Activated CD4-positive, CD25-positive, alpha-beta regulatory T cell treated with anti-CD3 and anti-CD28 coated beads, Interleukin-2, amount 50 U/mL, for 24 hours (primary cell): Measurements from ENCODE around the gene SLC6A13.
"Not testable (repeated sequence)": the region's sequence is repeated elsewhere in the genome, so short reads cannot be mapped to it uniquely, and the experiment has no call there.

Experiments used
- ATAC-seq, 2 donors: fragments of 150-1000 bp; cut with Tn5 transposase; one replicate each; pipeline ENCODE4 v1.10.0; 2021; ENCODE audit warnings: mild to moderate bottlenecking in 1 of 2, moderate library complexity in 1 of 2

The SLC6A13 gene

DNA sequence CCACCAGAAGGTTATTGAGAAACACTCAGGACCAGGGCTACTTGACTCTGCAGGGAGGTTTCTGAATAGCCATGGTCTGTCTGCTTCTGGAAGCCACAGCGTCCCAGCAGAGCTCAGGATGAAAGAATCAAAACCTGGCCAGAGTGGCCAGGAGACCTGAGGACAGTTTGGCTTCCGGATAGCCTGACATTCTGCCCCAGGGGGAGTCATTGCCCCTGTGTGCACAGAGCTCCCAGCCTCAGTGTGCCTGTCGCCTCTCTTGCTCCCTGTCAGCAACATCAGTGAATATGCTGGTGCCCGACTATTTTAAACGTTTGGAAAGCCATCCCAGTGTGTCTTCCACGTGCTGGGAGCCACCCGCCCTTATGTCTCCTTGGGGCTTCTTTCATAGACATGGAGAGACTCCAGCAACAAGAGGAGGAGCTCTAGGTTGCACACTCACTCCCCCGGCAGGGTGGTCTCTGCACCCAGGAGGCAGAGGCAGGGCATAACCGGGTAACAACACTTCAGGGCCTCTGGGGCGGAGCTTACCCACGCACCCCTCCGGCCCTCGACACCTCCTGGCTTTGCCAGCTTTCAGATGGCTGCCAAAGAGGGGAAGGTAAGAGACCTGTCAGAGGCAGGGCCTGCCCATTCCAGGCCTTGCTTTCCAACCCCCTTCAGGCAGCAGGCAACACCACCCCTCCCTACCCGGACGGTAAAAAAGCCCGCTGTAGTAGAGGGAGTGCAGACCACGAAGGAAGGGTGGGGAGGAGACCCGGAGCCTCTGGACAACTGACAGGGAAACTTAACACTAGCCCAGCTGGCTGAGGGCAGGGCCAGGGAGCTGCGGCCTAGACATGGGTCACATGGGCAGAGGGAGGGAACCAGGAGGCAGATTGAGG, 29.7 kb downstream of the SLC6A13 start:
- no peak for ATAC-seq

DNA sequence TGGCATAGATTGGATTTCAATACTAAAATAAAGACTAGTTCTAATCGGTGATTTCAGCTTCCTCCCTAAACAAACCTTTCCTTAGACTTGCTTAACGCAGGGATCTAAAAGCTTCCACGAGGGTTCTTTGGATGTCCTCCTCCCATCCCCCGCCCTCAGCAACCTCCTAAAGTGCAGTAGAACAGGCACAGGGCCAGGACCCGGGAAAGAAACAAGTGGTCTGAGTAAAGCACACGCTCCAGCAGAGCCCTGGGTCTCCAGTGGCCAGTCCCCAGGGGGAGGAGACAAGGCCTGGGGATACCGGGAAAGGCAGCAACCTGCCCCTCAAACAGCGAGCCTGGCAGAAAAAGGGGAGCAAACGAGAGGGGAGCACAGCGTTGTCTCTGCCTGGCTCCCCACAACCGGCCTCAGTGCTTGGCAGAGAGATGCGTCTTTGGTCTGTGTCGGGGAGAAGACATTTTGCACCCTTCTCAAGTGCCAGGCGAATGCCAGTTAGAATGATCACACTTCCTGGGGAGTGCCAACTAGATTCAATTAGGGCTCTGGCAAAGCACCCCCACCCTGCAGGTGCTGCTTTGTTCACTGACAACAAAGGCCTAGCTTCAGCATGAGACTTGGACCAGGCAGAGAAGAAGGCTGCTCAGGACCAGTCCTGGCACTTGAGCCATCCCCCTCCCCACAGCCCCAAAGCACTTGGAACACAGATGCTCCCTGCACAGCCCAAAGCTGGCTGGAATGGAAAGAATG, 31.5 kb downstream of the SLC6A13 start:
- no peak for ATAC-seq

GRCh38 chr12:229441-230191, 33.0 kb downstream of the SLC6A13 start:
- no peak for ATAC-seq

DNA sequence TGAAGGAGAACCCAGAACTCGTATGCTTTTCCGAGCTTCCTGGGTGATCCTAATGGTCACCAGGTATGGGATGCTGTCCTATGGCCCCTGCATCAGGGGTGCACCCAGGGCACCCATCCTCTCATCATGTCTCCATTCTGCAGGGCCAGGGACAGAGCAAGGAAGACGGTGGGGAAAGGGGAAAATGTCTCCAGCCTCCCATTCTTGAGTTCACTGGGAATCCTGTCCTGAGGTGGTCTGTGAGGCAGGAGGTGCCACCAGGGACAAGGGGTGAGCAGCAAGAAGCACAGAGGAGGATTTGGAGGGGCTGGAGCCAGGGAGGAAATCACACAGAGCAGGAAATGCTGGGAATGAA, 33.8 kb downstream of the SLC6A13 start:
- ATAC-seq = no peak

- ATAC-seq = no peak
Measured at GRCh38 chr12:227923-228845, 34.5 kb downstream of the SLC6A13 start.

DNA sequence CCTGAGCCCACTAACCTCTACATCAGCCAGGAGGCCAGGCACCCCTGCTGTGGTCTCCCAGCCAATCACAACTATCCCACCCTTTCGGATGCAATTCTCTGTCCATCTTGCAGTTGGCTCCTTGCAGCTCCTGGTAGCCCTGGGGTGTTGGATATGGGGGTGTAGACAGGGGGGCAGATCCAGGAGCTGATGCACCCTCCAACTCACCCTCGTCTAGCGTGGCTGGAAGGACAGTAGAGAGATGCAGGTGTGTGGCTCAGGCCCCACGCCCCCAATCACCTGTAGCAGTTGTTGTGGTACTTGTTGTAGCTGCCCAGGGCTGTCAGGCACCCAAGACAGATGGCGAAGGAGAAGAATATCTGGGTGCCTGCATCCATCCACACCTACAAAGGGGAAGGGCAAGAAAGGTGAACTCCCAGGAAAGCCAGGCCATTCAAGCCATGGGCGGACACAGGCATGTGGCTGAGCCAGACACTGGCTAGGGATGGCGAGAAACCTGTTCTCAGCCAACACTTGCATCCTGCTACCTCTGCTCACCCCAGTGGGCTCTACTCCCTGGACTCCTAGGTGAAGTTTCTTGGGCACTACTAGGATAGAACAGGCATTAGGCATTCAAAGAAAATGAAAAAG, 35.2 kb downstream of the SLC6A13 start:
- no peak for ATAC-seq

DNA sequence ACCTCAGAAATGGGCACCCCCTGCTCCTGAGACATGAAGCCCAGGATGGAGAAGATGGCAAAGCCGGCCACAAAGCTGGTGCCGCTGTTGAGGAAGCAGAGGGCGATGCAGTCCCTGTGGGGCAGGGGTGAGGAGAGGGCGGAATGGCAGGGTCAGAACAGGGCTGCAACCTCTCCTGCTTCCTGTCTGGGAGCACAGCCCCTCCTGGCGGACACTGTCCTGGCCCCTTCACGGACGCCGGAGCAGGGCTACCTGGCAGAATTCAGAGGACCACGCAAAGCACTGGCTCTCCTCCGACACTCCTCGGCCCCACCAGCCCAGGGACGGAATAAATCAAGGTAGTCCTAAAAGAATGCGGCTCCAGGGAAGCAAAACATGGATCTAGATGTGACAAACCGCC, 36.2 kb downstream of the SLC6A13 start:
- ATAC-seq = no peak

DNA sequence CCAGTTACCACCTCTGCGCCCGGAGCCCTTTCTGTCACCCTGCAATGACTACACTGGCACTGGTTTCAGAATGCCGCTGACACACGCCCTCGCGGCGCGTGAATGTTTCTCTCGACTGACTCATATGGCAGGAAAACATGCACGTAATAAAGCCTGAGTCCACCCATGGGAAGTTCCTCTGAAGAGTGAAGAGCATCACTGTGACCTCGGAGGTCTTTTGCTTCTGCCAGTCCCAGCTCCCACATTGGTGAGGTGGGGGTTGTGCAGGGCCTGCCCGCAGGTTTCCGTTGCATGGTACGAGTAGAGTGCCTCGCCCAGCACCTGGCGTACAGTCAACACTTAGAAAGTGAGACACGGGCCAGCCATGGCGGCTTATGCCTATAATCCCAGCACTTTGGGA, 37.6 kb downstream of the SLC6A13 start:
- no peak for ATAC-seq

- no peak for ATAC-seq
Measured at GRCh38 chr12:224330-224729, 38.3 kb downstream of the SLC6A13 start.

- ATAC-seq = no peak
Measured at GRCh38 chr12:223841-224240, 38.8 kb downstream of the SLC6A13 start.

DNA sequence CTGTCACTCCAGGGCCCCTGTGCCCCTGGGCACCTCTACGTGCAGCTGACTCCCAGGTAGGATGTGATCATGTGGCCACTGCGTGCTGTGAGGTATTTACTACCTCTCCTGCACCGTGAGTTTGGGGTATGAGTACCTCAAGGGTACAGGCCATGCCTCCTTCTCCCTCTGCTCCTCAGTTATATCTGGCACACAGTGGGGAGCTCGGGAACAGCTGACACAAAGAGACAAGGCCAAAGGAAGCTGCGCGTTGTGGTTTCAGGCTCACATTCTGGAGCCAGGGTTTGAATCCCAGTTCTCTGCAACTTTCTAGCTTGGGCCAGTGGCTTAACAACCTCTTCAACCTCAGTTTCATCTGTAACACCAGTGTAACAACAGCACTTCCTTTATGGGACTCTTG, 40.9 kb downstream of the SLC6A13 start:
- ATAC-seq = no peak

- no peak for ATAC-seq
Measured at GRCh38 chr12:220946-221550, 41.6 kb downstream of the SLC6A13 start.

DNA sequence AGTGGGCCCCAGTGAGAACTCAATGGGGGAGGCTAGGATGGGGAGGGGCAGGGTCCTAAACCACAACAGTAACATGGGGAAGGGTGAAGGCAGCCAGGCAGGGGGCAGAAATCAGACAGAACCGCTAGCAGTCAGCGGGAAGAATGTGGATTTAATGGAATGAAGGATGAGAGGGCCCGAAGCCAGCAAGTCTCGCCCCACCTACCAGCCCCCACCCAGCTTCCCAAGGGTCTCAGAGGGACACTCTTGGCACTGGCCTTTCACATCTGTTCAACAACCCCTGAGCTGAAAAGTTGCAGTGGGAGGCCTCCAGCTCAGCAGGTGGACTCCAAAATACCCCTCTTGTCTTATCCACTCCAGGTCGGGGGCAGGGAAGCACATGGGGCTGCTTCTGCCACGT, 42.1 kb downstream of the SLC6A13 start:
- no peak for ATAC-seq

DNA sequence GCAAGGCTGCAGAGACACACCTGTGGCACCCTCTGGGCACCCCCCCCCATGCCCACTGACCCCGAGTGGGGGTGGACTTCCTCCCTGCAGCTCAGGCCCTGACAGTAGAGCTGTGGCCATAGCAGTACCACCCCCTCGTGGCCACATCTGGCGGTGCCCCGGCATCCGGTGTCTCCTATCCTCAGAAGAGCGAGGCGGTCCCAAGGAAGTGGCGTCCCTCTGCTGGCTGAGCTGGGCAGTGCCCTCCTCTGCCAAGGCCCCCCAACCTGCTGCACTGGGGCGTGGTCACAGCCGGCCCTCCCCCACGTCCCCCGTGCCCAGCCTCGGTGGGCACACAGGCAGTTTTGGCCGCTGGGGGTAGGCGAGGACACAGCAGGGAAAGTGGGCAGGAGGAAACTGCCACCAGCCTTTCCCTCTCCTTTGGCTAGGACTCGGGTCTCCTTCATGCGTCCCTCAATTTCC, 42.7 kb downstream of the SLC6A13 start:
- ATAC-seq = peak; percentile 41 to 73

DNA sequence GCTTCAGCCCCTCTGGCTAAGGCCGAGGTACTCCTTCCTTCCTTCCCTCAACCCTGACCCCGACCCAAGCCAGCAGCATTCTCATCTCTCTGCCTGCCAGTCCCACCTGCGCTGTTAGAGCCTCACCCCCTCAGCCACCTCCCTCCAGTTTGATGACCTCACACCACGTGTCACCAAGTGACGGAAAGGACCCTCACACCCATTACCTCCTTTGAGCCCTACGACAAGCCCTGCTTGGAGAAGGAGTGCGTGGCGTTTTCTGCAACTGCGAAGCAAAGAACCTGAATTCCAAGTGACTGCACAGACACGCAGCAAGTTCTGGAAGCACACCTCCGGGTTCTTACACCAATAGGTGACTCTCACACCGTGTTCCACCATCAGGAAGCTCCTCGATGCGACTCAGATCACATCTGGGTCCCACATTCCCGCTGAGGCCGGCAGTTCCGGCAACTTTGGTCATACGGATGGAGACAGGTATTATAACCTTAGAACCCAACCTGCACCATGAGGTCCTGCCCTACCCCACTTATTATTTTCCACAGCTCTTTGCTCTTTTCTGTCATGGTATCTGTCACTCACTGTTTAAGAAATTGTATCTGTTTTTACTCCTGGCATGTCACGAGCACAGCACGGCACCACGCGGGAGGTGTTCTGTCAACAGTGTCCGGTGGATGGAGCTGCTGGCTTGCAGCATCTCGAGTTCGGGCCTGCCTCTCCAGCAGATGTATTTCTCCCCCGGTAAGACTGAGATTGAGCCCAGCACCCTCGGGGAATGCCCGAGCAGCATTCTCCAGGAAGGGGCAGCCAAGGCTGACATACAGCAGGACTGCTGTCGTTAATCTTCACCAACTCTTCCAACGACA, 43.7 kb downstream of the SLC6A13 start:
- no peak for ATAC-seq

DNA sequence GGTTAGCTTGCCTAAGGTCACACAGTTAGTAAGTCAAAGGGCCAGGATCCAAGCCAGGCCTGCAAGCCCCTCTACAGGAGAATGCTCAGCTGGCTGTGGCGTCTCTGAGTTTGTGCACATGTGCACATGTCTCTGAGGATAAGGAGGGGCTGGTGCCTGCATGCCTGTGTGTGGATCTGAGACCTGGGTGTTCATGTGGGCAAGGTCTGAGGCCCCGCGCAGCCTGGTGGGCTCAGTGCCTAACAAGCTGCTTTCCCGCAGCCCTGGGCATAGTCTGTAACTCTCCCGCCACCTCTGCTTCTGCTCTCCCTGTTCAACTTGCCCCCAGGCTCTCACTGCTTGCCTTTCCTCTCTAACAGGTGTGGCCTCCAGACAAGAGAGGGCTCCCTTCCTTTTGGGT, 44.4 kb downstream of the SLC6A13 start:
- ATAC-seq = no peak

DNA sequence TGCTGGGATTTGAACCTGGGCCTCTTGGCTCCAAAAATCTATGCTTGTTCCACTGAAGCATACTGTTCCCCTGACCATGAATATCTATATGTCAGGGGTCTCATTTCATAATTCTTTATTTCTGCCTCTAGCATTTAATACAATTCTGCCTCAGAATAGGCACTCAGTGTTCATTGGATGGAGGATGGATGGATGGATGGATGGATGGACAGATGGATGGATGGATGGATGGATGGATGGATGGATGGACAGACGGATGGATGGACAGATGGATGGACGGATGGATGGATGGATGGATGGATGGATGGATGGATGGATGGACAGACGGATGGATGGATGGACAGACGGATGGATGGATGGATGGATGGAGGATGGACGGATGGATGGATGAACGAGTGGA, 45.6 kb downstream of the SLC6A13 start:
- not testable (repeated sequence) for ATAC-seq

DNA sequence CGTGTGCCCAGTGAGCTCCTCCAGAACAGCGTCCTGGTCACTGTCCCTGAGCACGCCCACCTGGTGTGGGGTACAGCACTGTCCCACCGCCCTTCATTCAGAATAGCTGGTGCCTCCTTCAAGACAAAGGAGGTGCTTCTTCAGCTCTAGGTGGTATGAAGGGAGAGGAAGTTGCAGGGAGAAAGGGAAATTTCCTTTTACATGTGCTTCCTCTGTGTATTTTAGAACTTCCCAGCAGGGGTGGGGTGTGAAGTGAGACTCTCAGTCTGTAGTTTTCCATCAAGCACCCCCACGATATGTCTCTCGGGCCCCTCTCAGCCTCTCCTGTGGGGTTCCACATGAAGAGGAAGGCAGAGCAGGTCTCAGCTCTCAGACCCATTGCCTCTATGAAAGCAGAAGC, 47.5 kb downstream of the SLC6A13 start:
- no peak for ATAC-seq

GRCh38 chr12:214003-214741, 48.5 kb downstream of the SLC6A13 start, which contains the start of gene SLC6A12:
SLC6A12 (minus strand) TSS chr12:214157; CDS start chr12:209986, 4,171 bp downstream.
- no peak for ATAC-seq
